ENCODE data around the gene ECPAS. TPM values are rescaled to one million over a fixed set of nuclear protein-coding genes. Genes with fewer than 3 reads are reported as not detected.
"Not testable (repeated sequence)": the region's sequence is repeated elsewhere in the genome, so short reads cannot be mapped to it uniquely, and the experiment has no call there.

ECPAS gene
- polyA plus RNA-seq, 4 donors = 71.0 to 94.9 (median 78.0) TPM

- DNase-seq (ENCODE audit: low read depth in 4 of 4, low spot score in 2 of 4) = peak in 1 of 4 donors; percentile 50
Observed at GRCh38 chr9:111481885-111482636, 2.1 kb downstream of the ECPAS start.

GRCh38 chr9:111477677-111478076, 6.5 kb downstream of the ECPAS start:
- no peak for DNase-seq (ENCODE audit: low read depth in 4 of 4, low spot score in 2 of 4)

- DNase-seq (ENCODE audit: low read depth in 4 of 4, low spot score in 2 of 4) = no peak
Observed at GRCh38 chr9:111475195-111475594, 9.0 kb downstream of the ECPAS start.

- DNase-seq (ENCODE audit: low read depth in 4 of 4, low spot score in 2 of 4) = no peak
Observed at GRCh38 chr9:111474385-111474784, 9.8 kb downstream of the ECPAS start.

- DNase-seq (ENCODE audit: low read depth in 4 of 4, low spot score in 2 of 4) = no peak
Observed at GRCh38 chr9:111467778-111468367, 16.3 kb downstream of the ECPAS start.

GRCh38 chr9:111463048-111463447, 21.1 kb downstream of the ECPAS start:
- DNase-seq (ENCODE audit: low read depth in 4 of 4, low spot score in 2 of 4) = no peak

- no peak for DNase-seq (ENCODE audit: low read depth in 4 of 4, low spot score in 2 of 4)
Observed at GRCh38 chr9:111458139-111459009, 25.8 kb downstream of the ECPAS start.

GRCh38 chr9:111456529-111456928, 27.7 kb downstream of the ECPAS start:
- DNase-seq (ENCODE audit: low read depth in 4 of 4, low spot score in 2 of 4) = no peak

GRCh38 chr9:111455638-111456037, 28.5 kb downstream of the ECPAS start:
- DNase-seq (ENCODE audit: low read depth in 4 of 4, low spot score in 2 of 4) = no peak

GRCh38 chr9:111454751-111455150, 29.4 kb downstream of the ECPAS start:
- no peak for DNase-seq (ENCODE audit: low read depth in 4 of 4, low spot score in 2 of 4)

- DNase-seq (ENCODE audit: low read depth in 4 of 4, low spot score in 2 of 4) = no peak
Observed at GRCh38 chr9:111451570-111451969, 32.6 kb downstream of the ECPAS start.

- DNase-seq (ENCODE audit: low read depth in 4 of 4, low spot score in 2 of 4) = no peak
Observed at GRCh38 chr9:111450124-111450523, 34.1 kb downstream of the ECPAS start.

GRCh38 chr9:111449705-111450104, 34.5 kb downstream of the ECPAS start:
- no peak for DNase-seq (ENCODE audit: low read depth in 4 of 4, low spot score in 2 of 4)

GRCh38 chr9:111445799-111446198, 38.4 kb downstream of the ECPAS start:
- not testable (repeated sequence) for DNase-seq (ENCODE audit: low read depth in 4 of 4, low spot score in 2 of 4)

- DNase-seq (ENCODE audit: low read depth in 4 of 4, low spot score in 2 of 4) = no peak
Observed at GRCh38 chr9:111443454-111443853, 40.7 kb downstream of the ECPAS start.

GRCh38 chr9:111442360-111443027, 41.7 kb downstream of the ECPAS start:
- DNase-seq (ENCODE audit: low read depth in 4 of 4, low spot score in 2 of 4) = no peak

- no peak for DNase-seq (ENCODE audit: low read depth in 4 of 4, low spot score in 2 of 4)
Observed at GRCh38 chr9:111440226-111440625, 44.0 kb downstream of the ECPAS start.

GRCh38 chr9:111438541-111439235, 45.5 kb downstream of the ECPAS start:
- DNase-seq (ENCODE audit: low read depth in 4 of 4, low spot score in 2 of 4) = no peak

- DNase-seq (ENCODE audit: low read depth in 4 of 4, low spot score in 2 of 4) = no peak
Observed at GRCh38 chr9:111436571-111436970, 47.6 kb downstream of the ECPAS start.

GRCh38 chr9:111433082-111433481, 51.1 kb downstream of the ECPAS start:
- DNase-seq (ENCODE audit: low read depth in 4 of 4, low spot score in 2 of 4) = no peak

Data from left renal cortex interstitium (tissue), 4 donors.